WTC11 (cell line): ENCODE measurements around the gene CELSR3. TPM values are rescaled to one million over a fixed set of nuclear protein-coding genes. Genes with fewer than 3 reads are reported as not detected.

Experiments
- ATAC-seq: fragments of 200-7000 bp; cut with Tn5 transposase; 2 replicates; pipeline ENCODE4 v1.10.0; 2021; ENCODE audit warnings: mild to moderate bottlenecking, moderate library complexity
- CTCF ChIA-PET: fragments of 300-600 bp; sonication (Branson Sonifier 250); formaldehyde crosslinking; loops from one replicate; lab custom pipeline; 2021; ENCODE audit warnings: antibody characterized with exemption; lab: Charles Lee
- POLR2A ChIA-PET: fragments of 350-600 bp; sonication (Branson Sonifier 250); formaldehyde crosslinking; loops from one replicate; lab custom pipeline; 2021; ENCODE audit warnings: antibody characterized with exemption; lab: Charles Lee
- DNase-seq: peaks from one replicate; pipeline ENCODE4 v3.0.0; 2021; ENCODE audit warnings: low spot score
- H3K27ac Mint-ChIP-seq: 2 replicates; pipeline ENCODE4 v1.8.0; 2021; ENCODE audit warnings: mixed read lengths
- H3K27me3 Mint-ChIP-seq: 2 replicates; pipeline ENCODE4 v1.8.0; 2021; ENCODE audit warnings: low read depth, mild to moderate bottlenecking, moderate library complexity, mixed read lengths
- H3K36me3 Mint-ChIP-seq: 2 replicates; pipeline ENCODE4 v1.8.0; 2021; ENCODE audit warnings: mixed read lengths
- H3K4me1 Mint-ChIP-seq: 2 replicates; pipeline ENCODE4 v1.8.0; 2022; ENCODE audit warnings: mixed read lengths
- H3K4me3 Mint-ChIP-seq: 2 replicates; pipeline ENCODE4 v1.8.0; 2021; ENCODE audit warnings: mild to moderate bottlenecking, moderate library complexity, mixed read lengths
- H3K9me3 Mint-ChIP-seq: 2 replicates; pipeline ENCODE4 v1.8.0; 2021; ENCODE audit warnings: mixed read lengths
- AR ChIP-seq: fragments of 250-450 bp; sonication (Bioruptor Pico); IDR thresholded peaks from 2 replicates; pipeline ENCODE4 v1.9.0; 2021; ENCODE audit warnings: mild to moderate bottlenecking
- ARID4B ChIP-seq: sonication (generic); formaldehyde crosslinking; IDR thresholded peaks from 2 replicates; pipeline ENCODE4 v1.8.0; 2023; ENCODE audit warnings: missing genetic modification reagents, mild to moderate bottlenecking, borderline replicate concordance
- ESRRA ChIP-seq: sonication (generic); formaldehyde crosslinking; IDR thresholded peaks from 2 replicates; pipeline ENCODE4 v1.8.1; 2022; ENCODE audit warnings: mild to moderate bottlenecking, missing genetic modification reagents, borderline replicate concordance
- GTF2I ChIP-seq: fragments of 250-450 bp; sonication (Bioruptor Pico); conservative IDR thresholded peaks from 2 replicates; pipeline ENCODE4 v1.4.0; 2021; ENCODE audit warnings: mild to moderate bottlenecking
- NFE2L1 ChIP-seq: sonication (generic); formaldehyde crosslinking; IDR thresholded peaks from 2 replicates; pipeline ENCODE4 v1.8.1; 2023; ENCODE audit warnings: missing genetic modification reagents
- SMAD4 ChIP-seq: sonication (generic); formaldehyde crosslinking; IDR thresholded peaks from 2 replicates; pipeline ENCODE4 v1.8.0; 2022; ENCODE audit warnings: mild to moderate bottlenecking, missing genetic modification reagents
- SP1 ChIP-seq: sonication (generic); formaldehyde crosslinking; conservative IDR thresholded peaks from 2 replicates; pipeline ENCODE4 v1.8.1; 2022; ENCODE audit warnings: missing genetic modification reagents
- ZBTB21 ChIP-seq: sonication (generic); formaldehyde crosslinking; IDR thresholded peaks from 2 replicates; pipeline ENCODE4 v1.8.1; 2023; ENCODE audit warnings: mild to moderate bottlenecking, missing genetic modification reagents, borderline replicate concordance
- ZMAT4 ChIP-seq: fragments of 250-450 bp; sonication (Bioruptor Pico); IDR thresholded peaks from 2 replicates; pipeline ENCODE4 v1.9.0; 2021; ENCODE audit warnings: mild to moderate bottlenecking
- ZNF121 ChIP-seq: sonication (generic); formaldehyde crosslinking; IDR thresholded peaks from 2 replicates; pipeline ENCODE4 v1.8.0; 2023; ENCODE audit warnings: missing genetic modification reagents
- ZNF281 ChIP-seq: sonication (generic); formaldehyde crosslinking; IDR thresholded peaks from 2 replicates; pipeline ENCODE4 v1.8.0; 2023; ENCODE audit warnings: mild to moderate bottlenecking, missing genetic modification reagents
- ZNF396 ChIP-seq: fragments of 250-450 bp; sonication (Bioruptor Pico); IDR thresholded peaks from 2 replicates; pipeline ENCODE4 v1.8.0; 2021; ENCODE audit warnings: mild to moderate bottlenecking, moderate library complexity, borderline replicate concordance
- total RNA-seq: library from RNA; stranded (reverse); gene quantifications from 3 replicates; pipeline ENCODE4 v1.2.3, GENCODE V29; 2021

Gene CELSR3
- total RNA-seq, 1 experiment from 2014 or later = 27.9 TPM

GRCh38 chr3:48685603-48686511, 23.2 kb upstream of the CELSR3 start, which contains the start of gene NCKIPSD (continued):
- TF ChIP-seq AR (CRISPR knock-in tag) (no peak), ZNF396 (no peak), ZNF281 (CRISPR knock-in tag) (no peak), NFE2L1 (CRISPR knock-in tag) (peak; percentile 86), GTF2I (CRISPR knock-in tag) (no peak), ZBTB21 (CRISPR knock-in tag) (peak; percentile 94; the same call in 1 of the 2 replicates), ESRRA (CRISPR knock-in tag) (peak; percentile 68; the same call in 1 of the 2 replicates), ZNF121 (0 out of 2 replicates have a peak, but pooled peaks have one; percentile 57), SP1 (CRISPR knock-in tag) (peak; percentile 93), SMAD4 (CRISPR knock-in tag) (no peak), ARID4B (peak; percentile 94)

- Mint-ChIP-seq H3K9me3 (no peaks in the 10 kb centered on the region), H3K27ac (no peak overlapping the region), H3K27me3 (no peaks in the 10 kb centered on the region), H3K36me3 (peaks cover 52% of the 10 kb centered on the region), H3K4me3 (peak overlapping the region; percentile 89), H3K4me1 (peaks cover 16% of the 10 kb centered on the region)
- DNase-seq (no peak), ATAC-seq (no peak)
- TF ChIP-seq ZMAT4 (CRISPR knock-in tag) = no peak
- ChIA-PET POLR2A (interaction anchor here (1.3 to 1.5 kb wide), 2 partner anchors 10 to 32 kb away, joined by 4 to 6 read pairs; partner anchors contain the start of gene IP6K2), CTCF (interaction anchor here (0.7 to 2.4 kb wide), 18 partner anchors 11 to 337 kb away, joined by 3 to 27 read pairs (median 6); partner anchors contain the start of genes CCDC51, CELSR3, NDUFAF3 and SLC26A6)
Observed at GRCh38 chr3:48685293-48685602, 22.6 kb upstream of the CELSR3 start.
